Measurements from ENCODE around the gene FTSJ3.
"Not testable (repeated sequence)": the region's sequence is repeated elsewhere in the genome, so short reads cannot be mapped to it uniquely, and the experiment has no call there.

Gene FTSJ3

GRCh38 chr17:63843387-63843888 lies 16.0 kb upstream of the FTSJ3 start:
- DNase-seq (ENCODE audit: low spot score) = not testable (repeated sequence)

DNA sequence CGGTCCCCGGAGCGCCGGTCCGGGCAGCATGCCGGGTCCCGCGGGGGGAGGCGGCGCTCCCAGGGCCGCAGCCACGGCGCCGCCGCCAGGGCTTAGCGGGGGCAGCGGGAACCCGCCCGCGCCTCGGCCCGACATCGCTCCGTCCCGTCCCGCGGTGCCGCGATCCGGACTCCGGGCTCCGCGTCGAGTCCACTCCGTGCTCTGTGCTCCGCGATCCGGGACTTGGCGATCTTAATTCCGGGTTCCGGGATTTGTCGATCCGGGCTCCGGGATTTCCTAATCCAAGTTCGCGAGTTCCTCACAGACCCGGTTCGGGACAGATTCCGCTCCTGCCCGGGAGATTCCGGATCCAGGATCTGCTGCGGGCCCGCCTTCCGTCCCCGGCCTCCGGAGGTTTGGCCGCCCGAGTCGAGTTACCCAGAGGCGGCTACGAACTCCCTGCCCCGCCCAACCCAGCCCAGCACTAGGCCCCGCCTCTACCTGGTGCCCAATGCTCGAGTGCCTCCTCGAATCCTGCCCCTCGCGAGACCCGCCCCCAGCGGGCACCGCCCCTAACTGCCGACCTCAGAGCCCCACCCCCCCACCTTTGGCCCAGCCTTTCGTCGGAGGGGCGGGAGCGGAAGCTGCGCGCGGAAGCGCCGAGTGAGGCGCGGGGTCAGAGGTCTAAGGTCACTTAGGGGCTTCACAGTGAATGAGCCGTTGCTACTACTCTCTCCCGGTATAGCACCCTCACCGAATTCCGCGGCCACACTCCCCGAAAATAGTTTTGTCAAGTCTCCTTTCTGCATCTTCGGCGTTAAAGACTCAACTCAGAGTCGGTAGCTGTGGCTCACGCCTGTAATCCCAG lies 15.3 kb upstream of the FTSJ3 start, which contains the start of gene SMARCD2:
SMARCD2 (minus strand) TSS at position 146 of the 847 bp plus-strand sequence; CDS start at position 135, 11 bp downstream.
- DNase-seq (ENCODE audit: low spot score) = peak; percentile 97

DNA sequence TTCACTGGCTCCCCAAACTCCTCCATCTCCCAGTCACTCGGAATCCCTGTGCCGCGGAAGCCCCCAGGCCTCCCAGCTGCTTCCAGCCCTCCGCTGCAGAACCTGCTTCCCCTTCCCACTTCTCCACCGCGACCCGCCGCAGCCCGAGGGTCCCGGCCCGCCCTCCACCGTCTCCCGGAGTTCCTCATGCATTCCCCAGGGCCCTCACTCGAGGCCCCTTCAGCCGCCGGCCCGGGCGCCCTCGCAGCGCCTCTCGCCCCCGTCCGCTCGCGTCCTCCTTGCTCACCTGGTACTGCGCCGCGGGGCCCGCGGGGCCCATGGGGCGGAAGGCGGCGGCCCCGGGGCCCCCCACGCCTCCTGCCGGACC lies 14.7 kb upstream of the FTSJ3 start:
- no peak for DNase-seq (ENCODE audit: low spot score)

DNA sequence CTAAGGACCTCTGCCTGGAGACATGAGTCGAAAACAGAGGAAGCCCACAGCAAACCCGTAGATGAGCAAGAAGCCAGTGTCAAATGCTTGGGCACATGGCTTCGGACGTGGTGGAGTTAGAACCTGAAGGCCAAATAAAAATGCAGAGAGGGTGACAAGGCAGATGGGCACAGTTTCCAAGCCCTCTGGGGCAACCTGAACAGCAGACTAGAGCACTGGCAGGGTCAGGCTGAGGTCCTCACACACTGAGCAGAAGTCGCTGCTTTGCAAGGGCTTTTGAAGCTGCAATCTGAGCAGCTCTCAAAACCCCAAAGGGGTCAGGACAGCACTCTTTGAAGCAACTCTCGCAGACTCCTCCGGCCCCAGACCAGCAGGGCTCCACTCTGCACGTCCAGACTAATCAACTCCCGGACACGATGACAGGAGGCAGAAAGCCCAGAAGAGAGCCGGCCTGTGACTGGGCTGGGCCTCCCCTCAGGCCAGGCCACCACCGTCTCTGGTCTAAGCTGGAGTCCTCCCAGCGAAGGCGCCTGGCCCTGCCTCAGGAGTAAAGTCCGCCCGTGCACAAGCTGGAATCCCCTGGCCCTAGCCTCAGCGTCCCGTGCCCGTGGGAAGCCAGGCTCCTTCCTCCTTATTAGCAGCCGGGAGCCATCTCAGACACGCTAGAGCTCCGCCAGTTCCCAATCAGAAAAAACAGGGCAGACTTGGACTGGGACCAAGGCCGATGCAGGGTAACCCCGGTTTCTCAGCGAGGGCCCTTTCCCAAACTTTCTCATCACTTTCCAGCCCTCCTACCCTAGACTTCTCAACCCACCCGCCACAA lies 14.1 kb upstream of the FTSJ3 start:
- DNase-seq (ENCODE audit: low spot score) = no peak

DNA sequence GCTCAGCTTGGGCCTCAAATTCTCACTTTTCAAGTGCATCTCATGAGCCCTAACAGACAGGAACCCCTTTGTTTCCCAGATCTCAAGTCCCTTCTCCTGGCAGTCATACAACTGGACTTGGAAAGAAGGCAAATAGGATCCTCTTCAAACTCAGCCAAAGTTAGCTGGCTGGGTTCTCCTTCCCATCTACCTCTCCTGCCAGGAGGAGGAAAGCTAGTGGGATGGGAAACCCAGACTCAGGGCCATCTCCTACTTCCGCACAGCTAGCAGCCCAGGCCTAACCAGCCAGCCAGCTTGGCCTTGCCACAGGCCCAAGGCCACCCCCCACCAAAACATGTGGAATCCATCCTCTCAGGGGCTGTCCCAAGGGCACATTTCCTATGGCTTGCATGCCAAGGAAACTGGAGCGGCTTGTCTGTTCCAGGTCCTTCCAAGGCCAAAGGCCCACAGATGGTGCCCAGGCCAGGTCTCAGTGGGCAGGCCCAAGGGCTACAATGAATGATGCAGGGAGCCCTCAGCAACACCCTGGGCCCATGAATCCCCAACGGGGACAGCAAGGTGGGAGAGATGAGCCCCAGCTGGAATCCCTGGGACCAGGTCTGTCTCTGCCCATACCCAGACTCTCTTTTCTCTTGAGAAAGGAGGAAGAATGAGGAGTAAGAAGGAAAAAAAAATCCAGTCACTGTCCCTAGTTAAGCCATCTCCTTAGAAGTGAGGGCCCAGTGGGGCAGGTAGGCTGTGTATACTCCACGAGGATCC lies 13.3 kb upstream of the FTSJ3 start:
- DNase-seq (ENCODE audit: low spot score) = peak; percentile 42

DNA sequence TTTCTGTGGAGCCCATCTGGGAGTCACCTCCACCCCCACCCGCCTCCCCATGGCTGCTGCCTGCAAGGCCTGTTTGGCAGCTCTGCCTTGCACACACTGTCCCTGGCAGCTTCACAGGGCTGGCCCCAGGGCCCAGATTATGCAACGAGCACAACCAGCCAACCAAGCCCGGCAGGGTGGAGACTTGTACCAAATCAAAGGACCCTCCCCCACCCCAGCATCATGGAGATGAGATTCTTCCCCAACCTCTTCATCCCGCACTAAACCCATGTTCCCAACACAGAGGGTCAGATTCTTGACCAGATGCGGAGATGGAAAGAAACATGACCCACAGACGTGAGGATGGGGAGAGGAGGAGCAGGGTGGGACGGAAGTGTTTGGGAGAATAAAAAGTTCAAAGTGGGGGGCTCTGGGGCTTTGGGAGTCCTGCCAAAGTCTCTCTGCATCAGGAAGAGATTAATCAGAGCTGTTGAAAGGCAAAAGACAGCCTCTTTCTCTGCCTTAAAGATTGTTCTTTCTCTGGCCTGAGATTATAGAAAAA lies 11.2 kb upstream of the FTSJ3 start:
- no peak for DNase-seq (ENCODE audit: low spot score)

GRCh38 chr17:63837962-63838600 lies 10.6 kb upstream of the FTSJ3 start:
- DNase-seq (ENCODE audit: low spot score) = no peak

GRCh38 chr17:63837480-63837879 lies 10.0 kb upstream of the FTSJ3 start:
- no peak for DNase-seq (ENCODE audit: low spot score)

DNA sequence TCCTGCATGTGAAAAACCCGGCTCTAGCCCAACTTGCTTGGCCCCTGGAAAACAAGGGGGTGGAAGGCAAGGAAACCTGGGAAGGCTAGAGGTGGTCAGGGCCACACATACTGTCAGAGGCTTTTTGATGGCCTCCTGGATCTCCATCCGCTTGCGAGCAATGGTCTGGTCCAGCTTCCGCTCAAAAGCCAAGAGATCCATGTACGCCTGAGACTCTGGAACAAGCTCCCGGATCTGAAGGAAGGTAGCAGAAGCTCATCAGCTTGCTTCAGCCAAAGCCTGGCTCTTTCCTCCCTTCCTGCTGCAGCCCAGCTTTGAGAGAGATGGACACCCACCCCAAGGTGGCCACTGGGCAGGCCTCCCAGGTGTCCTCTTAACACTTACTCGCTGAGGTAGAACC lies 9.3 kb upstream of the FTSJ3 start:
- no peak for DNase-seq (ENCODE audit: low spot score)

DNA sequence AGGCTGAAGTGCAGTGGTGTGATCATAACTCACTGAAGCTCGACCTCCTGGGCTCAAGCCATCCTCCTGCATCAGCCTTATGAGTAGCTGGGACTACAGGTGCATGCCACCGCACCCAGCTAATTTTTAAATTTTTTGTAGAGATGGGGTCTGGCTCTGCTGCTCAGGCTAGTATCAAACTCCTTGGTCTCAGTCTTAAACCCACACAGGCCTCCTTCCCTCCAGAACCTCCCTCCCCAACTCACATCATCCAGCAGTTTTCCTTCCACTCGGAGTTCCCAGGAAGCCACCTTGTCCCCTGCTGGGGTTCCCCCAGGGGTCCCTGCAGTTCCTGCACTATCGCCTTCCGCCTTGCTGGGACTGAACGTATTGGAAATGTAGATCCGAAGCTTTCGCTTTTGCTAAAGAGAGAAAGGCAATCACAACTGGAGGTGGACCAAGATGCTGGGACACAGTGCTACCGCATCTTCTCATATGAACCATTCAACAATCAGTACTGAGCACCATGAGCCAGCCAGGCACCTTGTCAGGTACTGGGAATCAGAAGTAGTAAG lies 7.8 kb upstream of the FTSJ3 start:
- no peak for DNase-seq (ENCODE audit: low spot score)

GRCh38 chr17:63834431-63835166 lies 7.1 kb upstream of the FTSJ3 start:
- peak; percentile 84 for DNase-seq (ENCODE audit: low spot score)

- DNase-seq (ENCODE audit: low spot score) = no peak
Measured at GRCh38 chr17:63833741-63834373, 6.4 kb upstream of the FTSJ3 start.

- DNase-seq (ENCODE audit: low spot score) = no peak
Measured at GRCh38 chr17:63833026-63833740, 5.7 kb upstream of the FTSJ3 start.

GRCh38 chr17:63832455-63832854 lies 5.0 kb upstream of the FTSJ3 start:
- no peak for DNase-seq (ENCODE audit: low spot score)

DNA sequence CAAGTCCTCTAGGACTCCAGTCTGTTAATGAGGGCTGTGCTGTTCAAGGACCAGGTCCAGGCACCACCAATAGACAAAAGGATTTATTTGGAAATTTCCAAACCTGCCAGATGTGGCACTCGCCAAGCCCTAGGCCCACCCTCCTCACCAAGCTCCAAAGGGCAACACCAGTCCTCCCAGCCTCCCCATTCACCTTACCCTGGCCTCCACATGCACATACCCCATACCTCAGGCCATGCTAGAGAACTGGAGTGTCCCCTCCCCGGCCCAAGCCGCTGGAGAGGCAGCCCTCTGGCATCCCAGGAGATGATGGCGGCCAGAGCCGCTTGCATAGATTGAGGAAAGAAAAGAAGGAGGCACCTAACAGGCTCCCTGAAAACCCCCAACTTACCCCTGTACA lies 4.6 kb upstream of the FTSJ3 start:
- no peak for DNase-seq (ENCODE audit: low spot score)

GRCh38 chr17:63831505-63831904 lies 4.0 kb upstream of the FTSJ3 start:
- no peak for DNase-seq (ENCODE audit: low spot score)

GRCh38 chr17:63830904-63831491 lies 3.5 kb upstream of the FTSJ3 start:
- no peak for DNase-seq (ENCODE audit: low spot score)

- no peak for DNase-seq (ENCODE audit: low spot score)
Measured at GRCh38 chr17:63830278-63830677, 2.8 kb upstream of the FTSJ3 start.

DNA sequence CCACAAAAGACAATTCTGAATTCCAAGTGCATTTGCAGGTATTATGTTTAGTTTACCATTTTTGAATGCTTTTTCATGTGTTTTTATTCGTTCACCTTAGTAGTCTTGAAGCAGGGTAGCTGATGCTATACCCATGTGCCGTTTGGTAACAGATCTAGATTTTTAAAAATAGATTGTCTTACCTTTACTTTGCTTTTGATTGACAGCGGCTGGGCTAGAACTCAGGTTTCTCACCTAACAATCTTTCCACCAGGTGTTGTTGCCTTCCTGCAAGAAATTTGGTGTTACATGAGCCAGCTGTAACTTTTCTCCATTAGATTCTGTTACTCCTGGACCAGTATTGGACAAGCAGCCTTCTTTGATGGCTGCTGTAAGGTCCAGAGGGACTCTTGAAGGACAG lies 1.5 kb upstream of the FTSJ3 start:
- no peak for DNase-seq (ENCODE audit: low spot score)
